Neural progenitor cell (in vitro differentiated cells): ENCODE results near the gene REEP3.

Source experiments
- EZH2phosphoT487 ChIP-seq: fragments of 200-600 bp; sonication (generic); IDR thresholded peaks from 2 replicates; pipeline ENCODE4 v1.6.1; 2017; ENCODE audit warnings: antibody characterized with exemption
- TF ChIP-seq, protein P1 (sequence below): fragments of 200-600 bp; sonication (generic); IDR thresholded peaks from 2 replicates; pipeline ENCODE4 v1.5.1; 2017; ENCODE audit warnings: antibody characterized with exemption, mild to moderate bottlenecking

DNA sequence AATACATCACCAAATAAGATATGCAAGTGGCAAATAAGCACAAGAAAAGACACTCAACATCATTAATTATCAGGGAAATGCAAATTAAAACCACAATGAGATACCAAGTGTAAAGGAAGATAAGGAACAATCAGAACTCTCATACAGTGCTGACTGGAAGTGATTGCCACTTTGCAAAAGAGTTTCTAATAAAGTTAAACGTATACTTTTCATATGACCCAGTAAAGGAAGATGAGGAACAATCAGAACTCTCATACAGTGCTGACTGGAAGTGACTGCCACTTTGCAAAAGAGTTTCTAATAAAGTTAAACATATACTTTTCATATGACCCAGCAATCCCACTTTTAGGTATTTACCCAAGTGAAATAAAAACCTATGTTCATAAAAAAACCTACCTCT is 43.3 kb upstream of the REEP3 start:
- TF ChIP-seq, protein P1, sequence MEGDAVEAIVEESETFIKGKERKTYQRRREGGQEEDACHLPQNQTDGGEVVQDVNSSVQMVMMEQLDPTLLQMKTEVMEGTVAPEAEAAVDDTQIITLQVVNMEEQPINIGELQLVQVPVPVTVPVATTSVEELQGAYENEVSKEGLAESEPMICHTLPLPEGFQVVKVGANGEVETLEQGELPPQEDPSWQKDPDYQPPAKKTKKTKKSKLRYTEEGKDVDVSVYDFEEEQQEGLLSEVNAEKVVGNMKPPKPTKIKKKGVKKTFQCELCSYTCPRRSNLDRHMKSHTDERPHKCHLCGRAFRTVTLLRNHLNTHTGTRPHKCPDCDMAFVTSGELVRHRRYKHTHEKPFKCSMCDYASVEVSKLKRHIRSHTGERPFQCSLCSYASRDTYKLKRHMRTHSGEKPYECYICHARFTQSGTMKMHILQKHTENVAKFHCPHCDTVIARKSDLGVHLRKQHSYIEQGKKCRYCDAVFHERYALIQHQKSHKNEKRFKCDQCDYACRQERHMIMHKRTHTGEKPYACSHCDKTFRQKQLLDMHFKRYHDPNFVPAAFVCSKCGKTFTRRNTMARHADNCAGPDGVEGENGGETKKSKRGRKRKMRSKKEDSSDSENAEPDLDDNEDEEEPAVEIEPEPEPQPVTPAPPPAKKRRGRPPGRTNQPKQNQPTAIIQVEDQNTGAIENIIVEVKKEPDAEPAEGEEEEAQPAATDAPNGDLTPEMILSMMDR = no peak
- no peak for TF ChIP-seq EZH2phosphoT487
